Coronary artery (tissue), 2 donors: ENCODE measurements around the gene KCNQ1.
A peak's percentile ranks its signal among the peaks of the same experiment; 100 is the strongest.

Source experiments
- DNase-seq: peaks from one replicate; pipeline ENCODE4 v3.0.0-alpha.2; 2017; ENCODE audit warnings: low spot score
- H3K27ac ChIP-seq, 2 donors: fragments of 200-600 bp; sonication (generic); one replicate each; pipeline ENCODE4 v1.5.1; 2016 to 2019
- H3K4me3 ChIP-seq: fragments of 200-600 bp; sonication (generic); 2 replicates; pipeline ENCODE4 v1.5.1; 2016; ENCODE audit warnings: mild to moderate bottlenecking, moderate library complexity
- TF ChIP-seq, protein P1 (sequence below): fragments of 200-600 bp; sonication (generic); IDR thresholded peaks from one replicate; pipeline ENCODE4 v1.5.1; 2019; ENCODE audit warnings: antibody characterized with exemption

KCNQ1 gene

DNA sequence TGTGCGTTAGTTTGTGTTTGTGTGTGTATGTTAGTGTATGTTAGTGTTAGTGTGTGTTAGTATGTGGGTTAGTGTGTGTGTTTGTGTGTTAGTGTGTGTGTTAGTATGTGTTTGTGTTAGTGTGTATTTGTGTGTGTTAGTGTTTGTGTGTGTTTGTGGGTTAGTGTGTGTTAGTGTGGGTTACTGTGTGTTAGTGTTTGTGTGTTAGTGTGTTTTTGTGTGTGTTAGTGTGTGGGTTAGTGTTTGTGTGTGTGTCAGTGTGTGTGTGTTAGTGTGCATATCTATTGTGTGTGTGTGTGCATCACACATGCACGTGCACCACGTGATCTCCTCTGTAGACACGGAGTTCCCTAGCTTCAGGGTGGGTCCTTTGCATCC lies 139.6 kb downstream of the KCNQ1 start:
- Histone ChIP-seq H3K27ac (no peak overlapping the region), H3K4me3 (no peak overlapping the region)
- TF ChIP-seq, protein P1, sequence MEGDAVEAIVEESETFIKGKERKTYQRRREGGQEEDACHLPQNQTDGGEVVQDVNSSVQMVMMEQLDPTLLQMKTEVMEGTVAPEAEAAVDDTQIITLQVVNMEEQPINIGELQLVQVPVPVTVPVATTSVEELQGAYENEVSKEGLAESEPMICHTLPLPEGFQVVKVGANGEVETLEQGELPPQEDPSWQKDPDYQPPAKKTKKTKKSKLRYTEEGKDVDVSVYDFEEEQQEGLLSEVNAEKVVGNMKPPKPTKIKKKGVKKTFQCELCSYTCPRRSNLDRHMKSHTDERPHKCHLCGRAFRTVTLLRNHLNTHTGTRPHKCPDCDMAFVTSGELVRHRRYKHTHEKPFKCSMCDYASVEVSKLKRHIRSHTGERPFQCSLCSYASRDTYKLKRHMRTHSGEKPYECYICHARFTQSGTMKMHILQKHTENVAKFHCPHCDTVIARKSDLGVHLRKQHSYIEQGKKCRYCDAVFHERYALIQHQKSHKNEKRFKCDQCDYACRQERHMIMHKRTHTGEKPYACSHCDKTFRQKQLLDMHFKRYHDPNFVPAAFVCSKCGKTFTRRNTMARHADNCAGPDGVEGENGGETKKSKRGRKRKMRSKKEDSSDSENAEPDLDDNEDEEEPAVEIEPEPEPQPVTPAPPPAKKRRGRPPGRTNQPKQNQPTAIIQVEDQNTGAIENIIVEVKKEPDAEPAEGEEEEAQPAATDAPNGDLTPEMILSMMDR, result no peak
- DNase-seq, result no peak

DNA sequence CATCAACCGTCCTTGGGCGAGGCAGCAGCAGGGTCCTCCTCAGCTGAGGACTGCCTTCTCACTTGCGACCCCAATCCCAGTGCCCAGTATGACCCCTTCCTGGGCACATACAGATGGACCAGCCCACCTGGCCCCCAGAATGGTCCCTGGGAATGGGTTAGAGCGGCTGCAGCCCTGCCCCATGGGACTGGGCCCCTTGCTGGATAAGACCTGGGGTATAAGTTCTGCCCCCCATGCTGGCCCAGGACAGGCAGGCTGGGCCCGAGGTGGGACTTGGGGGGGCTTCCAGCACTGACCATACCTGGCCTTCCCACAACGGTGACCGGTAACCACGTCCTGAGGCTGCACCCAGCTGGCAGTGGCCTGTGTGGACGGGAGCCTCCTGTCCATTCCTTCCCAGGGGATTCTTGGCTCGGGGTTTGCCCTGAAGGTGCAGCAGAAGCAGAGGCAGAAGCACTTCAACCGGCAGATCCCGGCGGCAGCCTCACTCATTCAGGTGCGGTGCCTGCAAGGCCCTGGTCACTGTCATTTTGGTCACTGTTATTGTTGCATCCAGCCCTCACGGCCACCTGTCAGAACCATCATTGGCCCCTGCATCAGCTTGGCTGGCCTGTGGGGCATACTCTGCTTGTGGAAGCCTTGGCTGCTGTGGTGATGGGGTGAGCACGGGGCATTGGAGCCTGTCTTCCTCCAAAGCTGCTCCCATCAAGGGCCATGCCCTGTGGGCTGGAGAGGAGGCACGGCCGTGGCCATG lies 140.2 kb downstream of the KCNQ1 start:
- TF ChIP-seq, protein P1, result no peak
- H3K4me3 ChIP-seq, result no peak overlapping the region
- DNase-seq, result peak; percentile 64
- H3K27ac ChIP-seq, result no peak overlapping the region

DNA sequence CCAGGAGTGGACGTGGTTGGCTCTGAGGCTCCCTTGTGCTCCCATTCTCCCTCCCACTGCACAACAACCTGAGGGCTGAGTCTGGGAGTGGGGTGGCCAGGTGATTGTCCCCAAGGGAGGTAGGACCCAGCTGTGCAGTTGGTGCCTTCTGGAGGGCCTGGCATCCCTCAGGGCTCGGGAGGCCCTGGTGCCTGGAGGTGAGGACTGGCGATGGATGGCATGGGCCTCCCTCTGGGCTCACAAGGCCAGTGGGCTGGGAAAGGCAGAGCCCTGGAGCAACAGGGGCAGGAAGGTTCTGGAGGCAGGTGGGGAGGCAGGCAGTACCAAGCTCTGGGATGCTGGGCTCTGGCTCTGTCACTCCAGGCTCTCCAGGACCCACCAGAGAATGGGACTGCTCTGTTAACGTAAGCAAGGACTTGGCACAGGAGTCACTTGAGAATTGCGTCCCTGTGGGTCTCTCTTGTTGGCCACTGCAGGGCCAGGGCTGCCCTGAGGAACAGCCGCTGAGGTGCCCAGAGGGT lies 140.8 kb downstream of the KCNQ1 start:
- TF ChIP-seq, protein P1, result no peak
- Histone ChIP-seq H3K27ac (no peak overlapping the region), H3K4me3 (no peak overlapping the region)
- DNase-seq, result peak; percentile 53

DNA sequence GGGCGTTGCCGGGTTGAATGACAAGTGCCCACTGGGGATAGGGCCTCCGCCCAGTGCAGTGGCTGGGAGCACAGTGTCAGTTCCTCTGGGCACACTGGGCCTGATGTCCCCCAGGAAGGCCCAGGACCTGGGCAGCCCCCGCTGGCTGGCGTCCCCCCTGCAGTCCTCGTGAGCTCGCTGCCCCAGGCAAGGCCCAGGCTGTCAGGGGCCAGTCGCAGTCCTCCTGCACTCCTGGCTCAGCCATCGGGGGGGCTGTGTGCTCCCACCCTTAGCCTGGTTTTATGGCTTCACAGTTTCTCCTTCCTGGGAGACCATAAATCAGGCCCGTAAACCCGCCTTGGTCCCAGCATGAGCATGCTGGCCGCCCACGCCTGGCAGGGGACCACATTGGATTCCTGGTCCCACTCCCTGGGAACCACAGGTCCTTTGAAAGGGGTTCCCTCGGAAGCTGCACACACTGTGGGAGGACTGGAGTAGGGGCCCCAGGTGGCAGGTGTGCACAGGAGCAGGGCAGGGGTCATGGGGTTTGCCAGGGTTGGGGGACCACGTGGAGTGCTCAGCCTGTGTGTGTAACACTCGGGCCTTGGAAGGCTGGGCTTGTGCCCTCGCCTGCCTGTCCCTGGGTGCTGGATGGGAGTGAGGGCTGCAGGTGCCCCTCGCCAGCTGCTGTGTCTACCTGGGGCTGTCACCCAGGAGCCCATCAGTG lies 141.4 kb downstream of the KCNQ1 start:
- TF ChIP-seq, protein P1, result no peak
- DNase-seq, result no peak
- H3K27ac ChIP-seq, result no peak overlapping the region
- no peak overlapping the region for H3K4me3 ChIP-seq

GRCh38 chr11:2586793-2587131 lies 142.0 kb downstream of the KCNQ1 start:
- DNase-seq, result peak; percentile 65
- TF ChIP-seq, protein P1, result no peak
- H3K4me3 ChIP-seq, result no peak overlapping the region
- H3K27ac ChIP-seq, result no peak overlapping the region

DNA sequence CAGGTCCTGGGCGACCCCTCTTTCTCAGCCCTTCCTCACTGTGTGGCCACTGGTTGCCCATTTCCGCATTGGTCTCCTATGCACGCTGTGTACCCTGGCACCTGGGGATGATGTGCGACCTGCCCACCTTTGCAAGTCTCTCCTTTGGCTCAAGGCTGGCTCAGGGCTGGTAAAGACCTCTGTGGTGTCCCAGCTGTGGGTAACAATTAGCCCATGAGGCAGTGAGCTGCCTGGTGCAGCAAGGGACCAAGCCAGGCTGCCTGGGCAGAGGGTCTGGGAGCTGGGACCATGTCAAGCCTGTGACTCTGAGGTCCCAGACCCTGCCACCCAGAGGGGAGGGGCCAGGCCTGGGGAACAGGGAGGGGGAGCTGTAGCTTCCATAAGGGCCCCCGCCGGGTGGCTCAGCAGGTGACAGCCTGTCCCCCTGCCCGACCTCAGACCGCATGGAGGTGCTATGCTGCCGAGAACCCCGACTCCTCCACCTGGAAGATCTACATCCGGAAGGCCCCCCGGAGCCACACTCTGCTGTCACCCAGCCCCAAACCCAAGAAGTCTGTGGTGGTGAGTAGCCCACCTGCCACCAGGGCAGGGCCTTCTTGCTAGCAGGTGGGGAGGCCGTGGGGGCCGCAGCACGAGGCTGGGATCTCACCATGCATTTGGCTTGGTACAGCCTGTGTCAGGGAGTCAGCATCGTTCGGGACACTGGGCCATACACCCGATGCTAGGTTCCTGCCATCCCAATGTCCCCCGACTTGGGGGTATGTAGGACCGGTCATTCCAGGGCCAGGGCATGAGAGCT lies 142.5 kb downstream of the KCNQ1 start:
- Histone ChIP-seq H3K4me3 (no peak overlapping the region), H3K27ac (no peak overlapping the region)
- TF ChIP-seq, protein P1, result no peak
- peak; percentile 69 for DNase-seq
